ENCODE data around the gene LTA.

Gene LTA

GRCh38 chr6:31544676-31545075 lies 27.4 kb upstream of the LTA start:
- Histone ChIP-seq H3K4me1 (ENCODE audit: low read length) (peaks cover 17% of the 10 kb centered on the region), H4K20me1 (ENCODE audit: insufficient read depth, low read length) (peaks cover 13% of the 10 kb centered on the region), H3F3A (ENCODE audit: insufficient read depth, low read length) (peaks cover 20% of the 10 kb centered on the region), H3K9ac (ENCODE audit: low read length) (no peak overlapping the region), H2AFZ (ENCODE audit: low read length) (no peak overlapping the region), H3K79me2 (ENCODE audit: low read length) (peaks cover 39% of the 10 kb centered on the region), H3K4me2 (ENCODE audit: low read depth, low read length) (no peak overlapping the region), H3K9me3 (replicated peaks; ENCODE audit: insufficient read depth, low read length) (no peaks in the 10 kb centered on the region), H3K36me3 (replicated peaks; ENCODE audit: insufficient read depth, low read length) (peaks cover 8% of the 10 kb centered on the region), H3K4me3 (ENCODE audit: low read length) (no peak overlapping the region), H3K9me2 (replicated peaks; ENCODE audit: insufficient read depth, low read length) (no peaks in the 10 kb centered on the region), H3K27ac (ENCODE audit: low read length) (no peak overlapping the region), H3K27me3 (replicated peaks; ENCODE audit: insufficient read depth, low read length) (no peaks in the 10 kb centered on the region)
- TF ChIP-seq, protein P1, sequence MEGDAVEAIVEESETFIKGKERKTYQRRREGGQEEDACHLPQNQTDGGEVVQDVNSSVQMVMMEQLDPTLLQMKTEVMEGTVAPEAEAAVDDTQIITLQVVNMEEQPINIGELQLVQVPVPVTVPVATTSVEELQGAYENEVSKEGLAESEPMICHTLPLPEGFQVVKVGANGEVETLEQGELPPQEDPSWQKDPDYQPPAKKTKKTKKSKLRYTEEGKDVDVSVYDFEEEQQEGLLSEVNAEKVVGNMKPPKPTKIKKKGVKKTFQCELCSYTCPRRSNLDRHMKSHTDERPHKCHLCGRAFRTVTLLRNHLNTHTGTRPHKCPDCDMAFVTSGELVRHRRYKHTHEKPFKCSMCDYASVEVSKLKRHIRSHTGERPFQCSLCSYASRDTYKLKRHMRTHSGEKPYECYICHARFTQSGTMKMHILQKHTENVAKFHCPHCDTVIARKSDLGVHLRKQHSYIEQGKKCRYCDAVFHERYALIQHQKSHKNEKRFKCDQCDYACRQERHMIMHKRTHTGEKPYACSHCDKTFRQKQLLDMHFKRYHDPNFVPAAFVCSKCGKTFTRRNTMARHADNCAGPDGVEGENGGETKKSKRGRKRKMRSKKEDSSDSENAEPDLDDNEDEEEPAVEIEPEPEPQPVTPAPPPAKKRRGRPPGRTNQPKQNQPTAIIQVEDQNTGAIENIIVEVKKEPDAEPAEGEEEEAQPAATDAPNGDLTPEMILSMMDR (IDR thresholded peaks at IDR 0.05; ENCODE audit: low read length) = no peak
- TF ChIP-seq EZH2 (optimal IDR thresholded peaks at IDR 0.05; ENCODE audit: low read depth, low read length) = no peak
- no peak for TF ChIP-seq EZH2phosphoT487 (IDR thresholded peaks at IDR 0.05; ENCODE audit: low read length)
- DNase-seq = no peak

- no peak for DNase-seq
- H2AFZ ChIP-seq (ENCODE audit: low read length) = no peak overlapping the region
- no peaks in the 10 kb centered on the region for H3K27me3 ChIP-seq (replicated peaks; ENCODE audit: insufficient read depth, low read length)
- peaks cover 20% of the 10 kb centered on the region for H3F3A ChIP-seq (ENCODE audit: insufficient read depth, low read length)
- peaks cover 11% of the 10 kb centered on the region for H3K4me1 ChIP-seq (ENCODE audit: low read length)
- H3K4me2 ChIP-seq (ENCODE audit: low read depth, low read length) = no peak overlapping the region
- TF ChIP-seq EZH2 (optimal IDR thresholded peaks at IDR 0.05; ENCODE audit: low read depth, low read length) (no peak), EZH2phosphoT487 (IDR thresholded peaks at IDR 0.05; ENCODE audit: low read length) (no peak)
- TF ChIP-seq, protein P1 (IDR thresholded peaks at IDR 0.05; ENCODE audit: low read length) = no peak
- H4K20me1 ChIP-seq (ENCODE audit: insufficient read depth, low read length) = peaks cover 7% of the 10 kb centered on the region
- H3K9ac ChIP-seq (ENCODE audit: low read length) = no peak overlapping the region
- no peaks in the 10 kb centered on the region for H3K9me2 ChIP-seq (replicated peaks; ENCODE audit: insufficient read depth, low read length)
- H3K9me3 ChIP-seq (replicated peaks; ENCODE audit: insufficient read depth, low read length) = no peaks in the 10 kb centered on the region
- H3K4me3 ChIP-seq (ENCODE audit: low read length) = no peak overlapping the region
- H3K27ac ChIP-seq (ENCODE audit: low read length) = no peak overlapping the region
- H3K36me3 ChIP-seq (replicated peaks; ENCODE audit: insufficient read depth, low read length) = peaks cover 2% of the 10 kb centered on the region; the same call in 1 of the 2 replicates
- H3K79me2 ChIP-seq (ENCODE audit: low read length) = peaks cover 33% of the 10 kb centered on the region
Measured at GRCh38 chr6:31545291-31545690, 26.8 kb upstream of the LTA start.

- peaks cover 22% of the 10 kb centered on the region for H3K79me2 ChIP-seq (ENCODE audit: low read length)
- no peaks in the 10 kb centered on the region for H3K27me3 ChIP-seq (replicated peaks; ENCODE audit: insufficient read depth, low read length)
- H3K4me2 ChIP-seq (ENCODE audit: low read depth, low read length) = peak within 1 kb of the TSS; percentile 67
- TF ChIP-seq, protein P1 (IDR thresholded peaks at IDR 0.05; ENCODE audit: low read length) = peak; percentile 98
- TF ChIP-seq EZH2 (optimal IDR thresholded peaks at IDR 0.05; ENCODE audit: low read depth, low read length) = no peak
- DNase-seq = peak; percentile 85
- peaks cover 16% of the 10 kb centered on the region for H3F3A ChIP-seq (ENCODE audit: insufficient read depth, low read length)
- no peaks in the 10 kb centered on the region for H3K36me3 ChIP-seq (replicated peaks; ENCODE audit: insufficient read depth, low read length)
- H3K27ac ChIP-seq (ENCODE audit: low read length) = peak within 1 kb of the TSS; percentile 36; the same call in 1 of the 2 replicates
- no peaks in the 10 kb centered on the region for H3K9me2 ChIP-seq (replicated peaks; ENCODE audit: insufficient read depth, low read length)
- peak within 1 kb of the TSS; percentile 57 for H3K4me3 ChIP-seq (ENCODE audit: low read length)
- H4K20me1 ChIP-seq (ENCODE audit: insufficient read depth, low read length) = no peaks in the 10 kb centered on the region
- H3K4me1 ChIP-seq (ENCODE audit: low read length) = peaks cover 9% of the 10 kb centered on the region
- no peaks in the 10 kb centered on the region for H3K9me3 ChIP-seq (replicated peaks; ENCODE audit: insufficient read depth, low read length)
- H2AFZ ChIP-seq (ENCODE audit: low read length) = peak within 1 kb of the TSS; percentile 42
- peak within 1 kb of the TSS; percentile 89 for H3K9ac ChIP-seq (ENCODE audit: low read length)
Measured at GRCh38 chr6:31546339-31546957, 25.6 kb upstream of the LTA start, which contains the start of gene ATP6V1G2. Gene ATP6V1G2 (minus strand): TSS chr6:31546608. CDS start chr6:31546559, 49 bp downstream.
